Activated CD4-positive, CD25-positive, alpha-beta regulatory T cell (primary cell): ENCODE measurements around the gene BRIP1.
"Not testable (repeated sequence)": the region's sequence is repeated elsewhere in the genome, so short reads cannot be mapped to it uniquely, and the experiment has no call there.

Experiments used
- DNase-seq, 4 experiments: peaks; one replicate each; lab custom pipeline; 2025; lab: John Stamatoyannopoulos, UW

The BRIP1 gene

GRCh38 chr17:61799812-61800484 is 63.4 kb downstream of the BRIP1 start:
- DNase-seq: no peak

- no peak for DNase-seq
Observed at GRCh38 chr17:61797283-61797682, 66.0 kb downstream of the BRIP1 start.

DNA sequence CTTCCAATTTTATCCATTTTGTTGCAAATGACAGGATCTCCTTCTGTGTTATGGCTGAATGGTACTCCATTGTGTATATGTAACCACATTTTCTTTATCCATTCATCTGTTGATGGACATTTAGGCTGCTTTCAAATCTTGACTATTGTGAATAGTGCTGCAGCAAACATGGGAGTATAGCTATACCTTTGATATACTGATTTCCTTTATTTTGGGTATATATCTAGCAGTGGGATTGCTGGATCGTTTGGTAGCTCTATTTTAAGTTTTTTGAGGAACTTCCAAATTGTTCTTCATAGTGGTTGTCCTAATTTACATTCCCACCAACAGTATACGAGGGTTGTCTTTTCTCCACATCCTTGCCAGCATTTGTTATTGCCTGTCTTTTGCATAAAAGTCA is 67.8 kb downstream of the BRIP1 start:
- DNase-seq: no peak

GRCh38 chr17:61794792-61795191 is 68.5 kb downstream of the BRIP1 start:
- DNase-seq: no peak

- no peak for DNase-seq
Observed at GRCh38 chr17:61794242-61794641, 69.1 kb downstream of the BRIP1 start.

GRCh38 chr17:61793565-61793964 is 69.8 kb downstream of the BRIP1 start:
- DNase-seq: no peak

DNA sequence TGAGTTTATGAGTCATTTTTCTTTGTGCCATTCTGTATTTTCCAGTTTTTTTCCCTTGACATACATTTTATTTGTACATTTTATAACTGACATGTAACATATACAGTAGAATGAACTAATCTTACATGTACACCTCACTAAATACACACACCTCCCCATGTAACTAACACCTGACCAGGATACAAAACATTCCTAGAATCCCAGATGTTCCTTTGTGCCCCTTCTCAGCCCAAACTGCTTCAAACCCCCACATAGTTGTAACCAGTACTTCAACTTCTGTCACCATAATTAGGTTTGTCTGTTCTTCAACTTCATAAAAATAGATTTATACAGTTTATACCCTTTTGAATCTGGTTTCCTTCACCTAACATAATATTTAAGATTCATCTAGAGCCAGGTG is 73.5 kb downstream of the BRIP1 start:
- DNase-seq: no peak

GRCh38 chr17:61786088-61786487 is 77.2 kb downstream of the BRIP1 start:
- no peak for DNase-seq

GRCh38 chr17:61784510-61784909 is 78.8 kb downstream of the BRIP1 start:
- DNase-seq: no peak

- no peak for DNase-seq
Observed at GRCh38 chr17:61783556-61784304, 79.6 kb downstream of the BRIP1 start.

GRCh38 chr17:61783120-61783519 is 80.2 kb downstream of the BRIP1 start:
- no peak for DNase-seq

- no peak for DNase-seq
Observed at GRCh38 chr17:61782683-61783082, 80.6 kb downstream of the BRIP1 start.

DNA sequence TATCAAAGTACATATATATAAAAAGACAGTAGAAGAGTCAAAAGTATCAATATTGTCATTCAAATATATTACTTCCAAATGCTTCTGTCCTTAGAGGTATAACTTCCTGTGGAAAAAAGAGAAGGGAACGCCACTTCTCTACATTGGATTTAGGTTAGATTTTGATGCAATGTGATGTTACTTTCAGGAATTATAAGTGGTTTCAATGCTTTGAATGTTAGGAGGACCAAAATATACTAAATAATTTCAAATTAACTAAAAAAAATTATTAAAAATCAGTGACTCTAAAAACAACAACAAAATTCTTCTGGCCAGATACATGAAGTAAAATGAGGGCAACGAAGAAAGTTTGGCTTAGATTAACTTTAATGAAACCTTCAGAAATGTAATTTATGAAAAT is 88.0 kb downstream of the BRIP1 start:
- no peak for DNase-seq

DNA sequence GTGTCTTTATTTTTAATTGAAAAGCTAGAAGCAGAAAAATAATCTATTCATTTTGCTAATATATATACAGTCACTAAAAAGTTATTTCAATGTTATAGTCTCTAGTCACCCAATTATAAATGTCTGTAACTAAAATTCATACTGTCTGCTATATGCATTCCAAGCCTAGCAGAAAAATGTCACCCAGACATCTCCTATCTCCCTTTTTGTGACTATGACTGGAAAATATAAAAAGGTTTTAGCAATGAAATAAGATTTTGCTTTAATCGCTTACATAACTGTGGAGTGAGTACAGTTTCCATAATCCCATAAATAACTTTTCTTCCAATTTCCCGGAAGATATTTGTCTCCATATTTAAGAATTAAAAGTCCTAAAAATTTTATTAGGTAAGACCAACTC is 88.6 kb downstream of the BRIP1 start:
- DNase-seq: no peak

- not testable (repeated sequence) for DNase-seq
Observed at GRCh38 chr17:61774087-61774486, 89.2 kb downstream of the BRIP1 start.

- no peak for DNase-seq
Observed at GRCh38 chr17:61770752-61771533, 92.4 kb downstream of the BRIP1 start.

- DNase-seq: no peak
Observed at GRCh38 chr17:61770043-61770442, 93.3 kb downstream of the BRIP1 start.

- no peak for DNase-seq
Observed at GRCh38 chr17:61768405-61768804, 94.9 kb downstream of the BRIP1 start.

- no peak for DNase-seq
Observed at GRCh38 chr17:61766520-61766919, 96.8 kb downstream of the BRIP1 start.

GRCh38 chr17:61764846-61765245 is 98.5 kb downstream of the BRIP1 start:
- DNase-seq: no peak

GRCh38 chr17:61761827-61762226 is 101.5 kb downstream of the BRIP1 start:
- no peak for DNase-seq

- DNase-seq: no peak
Observed at GRCh38 chr17:61759362-61759761, 104.0 kb downstream of the BRIP1 start.

GRCh38 chr17:61758430-61758829 is 104.9 kb downstream of the BRIP1 start:
- DNase-seq: no peak
